Mucosa of descending colon (tissue), 3 donors: ENCODE measurements around the gene ACTBL2. TPM values are rescaled to one million over a fixed set of nuclear protein-coding genes. Genes with fewer than 3 reads are reported as not detected.
"Not testable (repeated sequence)": the region's sequence is repeated elsewhere in the genome, so short reads cannot be mapped to it uniquely, and the experiment has no call there.

Source experiments
- ATAC-seq: fragments of 200-7000 bp; cut with Tn5 transposase; one replicate; pipeline ENCODE4 v1.9.1; 2020; ENCODE audit warnings: mild to moderate bottlenecking, moderate library complexity
- DNase-seq, 3 donors: peaks; one replicate each; pipeline ENCODE4 v3.0.0-alpha.2; 2020
- H3K36me3 ChIP-seq: fragments of 200-600 bp; one replicate; pipeline ENCODE4 v1.8.0; 2021; ENCODE audit warnings: low read depth, mild to moderate bottlenecking
- H3K4me1 ChIP-seq: fragments of 200-600 bp; one replicate; pipeline ENCODE4 v1.8.0; 2021; ENCODE audit warnings: low read depth, mild to moderate bottlenecking
- H3K4me3 ChIP-seq: fragments of 200-600 bp; one replicate; pipeline ENCODE4 v1.8.0; 2021; ENCODE audit warnings: mild to moderate bottlenecking
- H3K9me3 ChIP-seq: fragments of 200-600 bp; one replicate; pipeline ENCODE4 v1.8.0; 2021; ENCODE audit warnings: mild to moderate bottlenecking
- CTCF ChIP-seq: fragments of 200-600 bp; IDR thresholded peaks from one replicate; pipeline ENCODE4 v1.8.0; 2022; ENCODE audit warnings: antibody characterized with exemption, mild to moderate bottlenecking
- intact Hi-C, 2 donors: fragments of 100-400 bp; cut with DNase I in 1 of 2; cut with micrococcal nuclease in 1 of 2; formaldehyde crosslinking; loops; one replicate each; pipeline versions ENCODE4 v1.11.0 to v1.11.1; 2022; cut with DNase I, micrococcal nuclease
- total RNA-seq, 3 donors: library from RNA; stranded (reverse); fragmentation: NEBNext Ultra II Directional in 2 of 3; extraction: Animal tissue kit (Norgen Biotek cat#: 25700) in 2 of 3; gene quantifications; one replicate each; pipeline versions ENCODE4 v1.2.1 to v1.2.4, GENCODE V29; 2021 to 2023
- donor health status: DM: no; HTN: no; CAD: no; lungs with moderate emphysema.
- donor health status: DM: no; HTN: no; CAD: no.
- donor health status: DM: no; HTN: yes; CAD: no.

Gene ACTBL2
- total RNA-seq, 3 donors from 2014 or later = not detected

GRCh38 chr5:57470339-57470738 is 12.3 kb downstream of the ACTBL2 start:
- DNase-seq = no peak
- H3K36me3 ChIP-seq = no peaks in the 10 kb centered on the region
- no peak for ATAC-seq
- no peak overlapping the region for H3K4me3 ChIP-seq
- no peaks in the 10 kb centered on the region for H3K9me3 ChIP-seq
- intact Hi-C loops = no loop called here
- no peak for TF ChIP-seq CTCF
- no peaks in the 10 kb centered on the region for H3K4me1 ChIP-seq

GRCh38 chr5:57468481-57469163 is 14.0 kb downstream of the ACTBL2 start:
- no peak for ATAC-seq
- Histone ChIP-seq H3K9me3 (no peaks in the 10 kb centered on the region), H3K4me3 (no peak overlapping the region), H3K36me3 (no peaks in the 10 kb centered on the region), H3K4me1 (no peaks in the 10 kb centered on the region)
- intact Hi-C loops = no loop called here
- DNase-seq = no peak
- no peak for TF ChIP-seq CTCF

GRCh38 chr5:57466544-57466943 is 16.1 kb downstream of the ACTBL2 start:
- TF ChIP-seq CTCF = no peak
- Histone ChIP-seq H3K9me3 (no peaks in the 10 kb centered on the region), H3K4me1 (no peaks in the 10 kb centered on the region), H3K4me3 (no peak overlapping the region), H3K36me3 (no peaks in the 10 kb centered on the region)
- intact Hi-C loops = no loop called here
- DNase-seq (no peak), ATAC-seq (no peak)

GRCh38 chr5:57460056-57460455 is 22.6 kb downstream of the ACTBL2 start:
- H3K4me1 ChIP-seq, intact Hi-C loops, ATAC-seq, H3K4me3 ChIP-seq, DNase-seq, H3K9me3 ChIP-seq, H3K36me3 ChIP-seq: not testable (repeated sequence)

GRCh38 chr5:57458443-57458842 is 24.2 kb downstream of the ACTBL2 start:
- Histone ChIP-seq H3K4me3 (no peak overlapping the region), H3K36me3 (no peaks in the 10 kb centered on the region), H3K4me1 (peaks cover 7% of the 10 kb centered on the region), H3K9me3 (no peaks in the 10 kb centered on the region)
- intact Hi-C loops = no loop called here
- no peak for DNase-seq
- no peak for ATAC-seq
- TF ChIP-seq CTCF = no peak

GRCh38 chr5:57456531-57457135 is 26.0 kb downstream of the ACTBL2 start:
- Histone ChIP-seq H3K9me3 (no peaks in the 10 kb centered on the region), H3K4me1 (peaks cover 10% of the 10 kb centered on the region), H3K36me3 (no peaks in the 10 kb centered on the region), H3K4me3 (no peak overlapping the region)
- ATAC-seq (peak; percentile 46), DNase-seq (no peak)
- intact Hi-C loops = no loop called here
- no peak for TF ChIP-seq CTCF
